Stomach (tissue), 4 donors: ENCODE measurements around the gene NCOA4.

Source experiments
- POLR2A ChIP-seq, 4 donors: fragments of 450-650 bp; IDR thresholded peaks; one replicate each; pipeline ENCODE4 v1.6.1; 2016; ENCODE audit warnings: antibody characterized with exemption in 4 of 4, control low read depth in 2 of 4, mild to moderate bottlenecking in 1 of 4, moderate library complexity in 1 of 4
- TF ChIP-seq, protein P1 (sequence below), 7 experiments: fragments of 450-650 bp in 4 of 7; fragments of 200-600 bp in 3 of 7; sonication (generic) in 3 of 7; IDR thresholded peaks; one replicate each; pipeline ENCODE4 v1.5.1; 2016 to 2019; ENCODE audit warnings: antibody characterized with exemption in 7 of 7, control low read depth in 2 of 7, mild to moderate bottlenecking in 1 of 7

DNA sequence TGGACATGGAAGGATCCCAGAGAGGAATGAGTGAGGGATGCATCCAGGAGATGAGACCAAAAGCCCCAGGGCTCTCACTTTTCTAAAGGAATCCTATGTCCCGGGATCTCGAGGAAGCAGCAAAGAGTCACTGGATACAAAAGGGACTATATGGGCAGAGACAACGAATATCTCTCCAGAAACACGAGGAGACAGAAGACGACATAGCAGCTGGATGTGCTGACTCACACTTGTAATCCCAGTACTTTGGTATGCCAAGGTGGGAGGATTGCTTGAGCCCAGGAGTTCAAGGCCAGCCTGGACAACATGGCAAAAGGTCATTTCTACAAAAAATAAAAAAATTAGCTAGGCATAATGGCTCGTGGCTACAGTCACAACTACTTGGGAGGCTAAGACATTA lies 40.3 kb upstream of the NCOA4 start:
- TF ChIP-seq, protein P1, sequence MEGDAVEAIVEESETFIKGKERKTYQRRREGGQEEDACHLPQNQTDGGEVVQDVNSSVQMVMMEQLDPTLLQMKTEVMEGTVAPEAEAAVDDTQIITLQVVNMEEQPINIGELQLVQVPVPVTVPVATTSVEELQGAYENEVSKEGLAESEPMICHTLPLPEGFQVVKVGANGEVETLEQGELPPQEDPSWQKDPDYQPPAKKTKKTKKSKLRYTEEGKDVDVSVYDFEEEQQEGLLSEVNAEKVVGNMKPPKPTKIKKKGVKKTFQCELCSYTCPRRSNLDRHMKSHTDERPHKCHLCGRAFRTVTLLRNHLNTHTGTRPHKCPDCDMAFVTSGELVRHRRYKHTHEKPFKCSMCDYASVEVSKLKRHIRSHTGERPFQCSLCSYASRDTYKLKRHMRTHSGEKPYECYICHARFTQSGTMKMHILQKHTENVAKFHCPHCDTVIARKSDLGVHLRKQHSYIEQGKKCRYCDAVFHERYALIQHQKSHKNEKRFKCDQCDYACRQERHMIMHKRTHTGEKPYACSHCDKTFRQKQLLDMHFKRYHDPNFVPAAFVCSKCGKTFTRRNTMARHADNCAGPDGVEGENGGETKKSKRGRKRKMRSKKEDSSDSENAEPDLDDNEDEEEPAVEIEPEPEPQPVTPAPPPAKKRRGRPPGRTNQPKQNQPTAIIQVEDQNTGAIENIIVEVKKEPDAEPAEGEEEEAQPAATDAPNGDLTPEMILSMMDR (IDR thresholded peaks at IDR 0.05): no peak
- no peak for TF ChIP-seq POLR2A (IDR thresholded peaks at IDR 0.05)
